ENCODE results near the gene ZNF578.
"Not testable (repeated sequence)": the region's sequence is repeated elsewhere in the genome, so short reads cannot be mapped to it uniquely, and the experiment has no call there.

The ZNF578 gene

DNA sequence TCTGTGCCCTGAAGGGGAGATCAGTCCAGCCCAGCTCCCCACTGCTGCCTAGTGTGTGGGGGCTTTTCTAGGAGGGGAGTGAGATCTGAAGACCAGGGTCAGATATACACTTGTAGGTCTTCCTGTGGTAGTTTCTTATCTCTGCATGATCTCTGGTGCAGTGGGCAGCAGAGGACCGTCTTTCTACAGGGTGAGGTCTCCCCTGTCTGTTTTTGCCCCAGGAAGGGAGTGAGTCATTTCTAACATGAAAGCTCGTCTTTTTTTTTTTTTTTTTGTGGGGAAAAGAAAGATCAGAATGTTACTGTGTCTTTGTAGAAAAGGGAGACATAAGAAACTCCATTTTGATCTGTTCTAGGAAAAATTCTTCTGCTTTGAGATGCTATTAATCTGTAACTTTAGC is 65.3 kb downstream of the ZNF578 start:
- DNase-seq = no peak

DNA sequence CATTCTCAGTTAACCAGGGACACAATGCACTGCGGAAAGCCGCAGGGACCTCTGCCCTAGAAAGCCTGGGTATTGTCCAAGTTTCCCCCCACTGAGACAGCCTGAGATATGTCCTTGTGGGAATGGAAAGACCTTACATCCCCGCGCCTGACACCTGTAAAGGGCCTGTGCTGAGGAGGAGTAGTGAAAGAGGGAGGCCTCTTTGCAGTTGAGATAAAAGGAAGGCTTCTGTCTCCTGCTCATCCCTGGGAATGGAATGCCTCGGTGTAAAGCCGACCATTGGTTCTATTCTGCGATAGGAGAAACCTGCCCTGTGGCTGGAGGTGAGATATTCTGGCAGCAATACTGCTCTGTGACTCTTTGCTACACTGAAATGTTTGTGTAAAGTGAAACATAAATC is 65.8 kb downstream of the ZNF578 start:
- not testable (repeated sequence) for DNase-seq

DNA sequence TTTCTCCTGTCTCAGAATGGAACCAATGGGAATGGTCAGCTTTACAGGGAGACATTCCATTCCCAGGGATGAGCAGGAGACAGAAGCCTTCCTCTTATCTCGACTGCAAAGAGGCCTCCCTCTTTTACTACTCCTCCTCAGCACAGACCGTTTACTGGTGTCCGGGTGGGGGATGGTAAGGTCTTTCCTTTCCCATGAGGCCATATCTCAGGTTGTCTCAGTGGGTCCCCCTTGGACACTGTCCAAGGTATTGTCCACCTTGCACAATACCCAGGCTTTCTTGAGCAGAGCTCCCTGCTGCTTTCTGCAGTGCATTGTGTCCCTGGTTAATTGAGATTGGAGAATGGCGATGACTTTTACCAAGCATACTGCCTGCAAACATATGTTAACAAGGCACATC is 66.7 kb downstream of the ZNF578 start:
- DNase-seq = no peak

DNA sequence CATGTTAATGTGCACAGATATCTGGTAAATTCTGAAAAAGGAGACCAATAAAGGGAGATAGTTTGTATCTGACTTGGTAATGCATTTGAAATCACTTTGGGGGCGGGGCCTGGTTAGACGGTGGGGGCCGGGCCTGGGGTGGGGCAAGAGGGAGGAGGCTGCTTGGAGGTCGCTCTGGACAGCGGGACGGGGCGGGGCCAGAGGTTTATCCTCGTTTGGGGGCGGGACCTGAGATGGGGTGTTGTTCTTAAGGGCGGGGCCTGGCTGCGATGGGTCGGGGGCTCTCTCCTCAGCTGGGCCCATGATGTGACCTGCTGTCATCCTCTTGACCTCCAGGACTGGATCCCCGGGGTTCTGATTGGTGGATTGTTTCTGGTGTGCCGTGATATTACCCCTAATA is 69.2 kb downstream of the ZNF578 start:
- no peak for DNase-seq

DNA sequence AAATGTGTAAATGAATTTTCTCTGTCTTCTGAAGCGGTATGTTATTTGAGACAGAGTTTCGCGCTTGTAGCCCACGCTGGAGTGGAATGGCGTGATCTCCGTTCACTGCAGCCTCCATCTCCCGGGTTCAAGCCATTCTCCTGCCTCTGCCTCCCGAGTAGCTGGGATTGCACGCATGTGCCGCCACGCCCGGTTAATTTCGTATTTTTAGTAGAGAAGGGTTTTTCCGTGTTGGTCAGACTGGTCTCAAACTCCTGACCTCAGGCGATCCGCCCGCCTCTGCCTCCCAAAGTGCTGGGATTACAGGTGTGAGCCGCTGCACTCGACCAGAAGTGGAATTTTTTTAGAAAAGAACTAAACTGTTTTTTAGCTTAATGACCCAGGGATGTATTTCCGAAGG is 70.7 kb downstream of the ZNF578 start:
- DNase-seq = no peak

DNA sequence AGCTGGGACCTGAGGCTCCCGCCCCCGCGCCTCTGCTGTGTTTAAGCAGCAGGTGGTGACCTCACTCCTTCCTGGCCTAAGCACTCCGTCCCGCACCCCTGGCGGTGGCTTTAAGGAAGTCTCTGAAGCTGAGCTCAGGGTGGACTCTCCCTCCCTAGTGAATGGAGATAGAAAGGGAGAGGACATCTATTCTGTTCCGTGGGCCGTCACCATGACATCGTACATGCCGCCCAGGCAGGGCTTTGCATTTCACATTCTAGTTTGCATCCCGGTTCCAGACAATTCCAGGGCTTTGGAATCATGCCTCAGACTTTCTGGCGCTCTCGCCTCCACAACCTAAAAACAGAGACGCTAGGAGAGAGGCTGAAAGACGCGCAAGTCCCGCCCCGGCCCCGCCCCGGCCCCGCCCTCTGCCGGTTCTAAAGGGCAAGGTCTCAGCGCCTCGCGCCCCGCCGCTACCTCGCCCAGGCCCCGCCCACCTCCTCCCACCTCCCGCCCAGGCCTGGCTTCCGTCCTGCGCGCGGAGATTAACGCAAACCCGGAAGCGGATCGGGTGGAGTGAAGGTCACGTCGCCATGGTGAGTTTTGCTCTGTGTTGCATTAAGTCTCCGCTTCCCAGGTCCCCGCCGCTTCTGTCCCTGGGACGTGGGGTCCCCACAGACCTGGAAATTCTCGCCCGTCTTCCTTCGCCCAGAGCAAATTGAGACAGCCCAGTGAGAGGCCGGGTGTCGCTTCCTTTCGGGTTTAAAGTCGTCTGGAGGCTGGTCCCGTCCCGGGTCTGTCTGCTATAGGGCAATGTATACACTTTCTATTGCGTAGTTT is 74.0 kb downstream of the ZNF578 start, which contains the start of gene ZNF808:
ZNF808 (plus strand) TSS at position 535 of the 822 bp plus-strand sequence. CDS start 15,617 bp downstream, outside the sequence.
- DNase-seq = peak; percentile 99

DNA sequence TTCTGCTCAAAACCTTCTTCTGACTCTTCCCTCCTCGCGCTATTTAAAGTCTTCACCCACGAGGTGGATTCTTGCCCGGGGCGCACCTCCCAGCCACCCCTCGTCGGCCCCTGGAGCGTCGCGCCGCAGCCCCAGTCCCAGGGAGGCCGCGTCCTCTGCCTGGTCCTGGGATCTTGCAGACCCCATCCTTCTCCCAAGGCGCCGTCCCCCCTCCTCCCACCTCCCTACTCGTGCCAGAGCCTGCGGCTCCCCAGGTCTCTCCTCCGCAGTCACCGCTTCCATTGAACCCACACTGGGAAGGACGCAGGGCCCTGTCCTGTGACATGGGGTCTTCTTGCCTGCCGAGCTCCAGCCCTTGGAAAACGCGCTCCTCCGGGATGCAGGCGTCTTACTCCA is 74.6 kb downstream of the ZNF578 start:
- no peak for DNase-seq

DNA sequence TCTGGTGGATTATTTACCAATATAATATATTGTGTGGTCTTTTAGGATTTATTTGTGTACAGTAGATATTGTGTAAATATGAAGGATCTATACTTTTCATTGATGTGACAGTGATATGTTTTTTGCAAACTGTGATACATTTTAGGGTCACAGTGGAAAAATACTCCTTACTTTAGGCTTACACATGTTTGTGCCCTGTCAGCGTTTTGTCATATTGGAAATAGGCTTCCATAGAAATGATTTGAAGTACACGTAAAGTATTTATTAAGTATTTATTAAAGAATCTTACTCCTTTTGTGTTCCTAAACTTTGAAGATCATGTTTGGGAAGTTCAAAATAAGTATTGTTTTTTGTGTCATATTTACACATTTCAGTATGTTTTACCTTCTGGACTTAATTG is 79.1 kb downstream of the ZNF578 start:
- DNase-seq = no peak

DNA sequence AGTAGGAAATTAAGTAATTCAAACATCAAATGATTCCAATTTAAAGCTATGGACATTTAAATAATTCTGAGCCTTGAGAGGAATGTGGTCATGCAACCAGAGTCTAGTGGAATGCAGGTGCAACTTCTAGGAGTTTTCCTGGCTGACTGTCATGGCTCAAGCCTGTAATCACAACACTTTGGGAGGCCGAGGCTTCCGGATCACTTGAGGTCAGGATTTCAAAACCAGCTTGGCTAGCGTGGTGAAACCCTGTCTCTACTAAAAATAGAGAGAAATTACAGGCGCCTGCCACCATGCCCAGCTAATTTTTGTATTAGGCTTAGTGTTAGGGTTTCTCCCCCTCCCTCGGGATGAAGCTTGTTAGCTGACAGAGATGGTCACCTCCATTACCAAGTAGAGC is 80.5 kb downstream of the ZNF578 start:
- DNase-seq = no peak

DNA sequence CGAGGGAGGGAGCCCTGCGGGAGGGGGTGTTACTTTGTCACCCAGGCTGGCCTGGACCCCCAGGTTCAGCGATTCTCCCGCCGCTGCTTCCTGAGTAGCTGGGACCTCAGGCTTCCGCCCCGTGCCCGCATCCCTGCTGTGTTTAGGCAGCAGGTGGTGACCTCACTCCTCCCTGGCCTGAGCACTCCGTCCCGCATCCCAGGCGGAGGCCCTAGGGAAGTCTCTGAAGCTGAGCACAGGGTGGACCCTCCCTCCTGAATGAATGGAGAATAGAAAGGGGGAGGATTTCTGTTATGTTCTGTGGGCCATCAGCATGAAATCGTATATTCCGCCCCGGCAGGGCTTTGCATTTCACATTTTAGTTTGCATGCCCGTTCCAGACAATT is 82.0 kb downstream of the ZNF578 start:
- peak; percentile 4 for DNase-seq

DNA sequence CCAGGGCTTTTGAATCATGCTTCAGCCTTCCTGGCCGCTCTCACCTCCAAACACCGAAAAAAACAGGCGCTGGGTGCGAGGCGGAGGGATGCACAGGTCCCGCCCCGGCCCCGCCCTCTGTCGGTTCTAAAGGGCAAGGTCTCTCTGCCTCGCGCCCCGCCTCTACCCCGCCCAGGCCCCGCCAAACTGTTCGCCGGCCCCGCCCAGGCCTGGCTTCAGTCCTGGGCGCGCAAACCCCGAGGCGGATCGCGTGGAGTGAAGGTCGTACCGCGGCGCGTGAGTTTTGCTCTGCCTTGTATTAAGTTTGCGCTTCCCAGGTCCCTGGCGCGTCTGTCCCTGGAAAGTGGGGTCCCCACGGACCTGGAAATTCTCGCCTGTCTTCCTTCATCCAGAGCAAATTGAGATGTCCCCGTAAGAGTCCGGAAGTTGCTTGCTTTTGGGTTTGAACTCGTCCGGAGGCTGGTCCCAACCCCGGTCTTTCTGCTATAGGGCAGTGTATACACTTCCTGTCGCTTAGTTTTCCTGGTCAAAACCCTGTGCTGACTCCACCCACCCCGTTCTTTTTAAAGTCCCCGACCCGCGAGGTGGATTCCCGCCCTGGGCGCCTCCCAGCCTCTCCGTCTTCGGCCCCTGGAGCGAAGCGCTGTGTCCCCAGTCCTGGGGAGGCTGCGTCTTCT is 82.6 kb downstream of the ZNF578 start:
- DNase-seq = peak; percentile 92

DNA sequence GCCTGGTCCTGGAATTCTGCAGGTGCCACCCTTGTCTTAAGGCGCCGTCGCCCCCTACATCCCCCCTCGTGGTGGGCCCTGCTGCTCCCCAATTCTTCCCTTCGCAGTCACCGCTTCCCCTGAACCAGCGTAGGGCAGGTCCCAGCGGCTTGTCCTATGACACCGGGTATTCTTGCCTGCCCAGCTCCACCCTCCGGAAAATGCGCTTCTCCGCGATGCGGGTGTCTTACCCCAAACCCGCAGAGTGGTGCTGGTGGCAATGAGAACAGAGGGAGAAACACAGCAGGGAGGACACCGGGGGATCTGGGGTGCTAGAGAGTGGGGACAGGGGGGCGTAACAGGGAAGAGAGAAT is 83.1 kb downstream of the ZNF578 start:
- no peak for DNase-seq

DNA sequence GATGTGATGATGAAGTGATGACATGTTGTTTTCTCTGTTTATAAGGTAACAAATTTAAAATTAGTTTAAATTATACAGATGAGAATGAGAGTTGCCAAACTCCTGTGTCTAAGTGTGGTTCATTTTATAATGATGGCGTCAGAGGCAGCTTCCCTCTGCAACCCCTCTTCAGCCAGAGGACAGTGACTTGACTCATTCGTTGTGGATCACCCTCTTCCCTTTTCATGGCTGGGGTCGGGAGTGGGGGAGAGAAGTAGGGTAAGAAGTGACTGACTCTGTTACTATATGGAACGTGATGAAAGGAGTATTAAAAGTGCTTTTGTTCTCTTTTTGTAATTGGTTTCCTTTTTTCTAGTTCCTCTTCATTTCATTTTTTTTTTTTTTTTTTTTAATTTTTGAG is 85.5 kb downstream of the ZNF578 start:
- DNase-seq = not testable (repeated sequence)

DNA sequence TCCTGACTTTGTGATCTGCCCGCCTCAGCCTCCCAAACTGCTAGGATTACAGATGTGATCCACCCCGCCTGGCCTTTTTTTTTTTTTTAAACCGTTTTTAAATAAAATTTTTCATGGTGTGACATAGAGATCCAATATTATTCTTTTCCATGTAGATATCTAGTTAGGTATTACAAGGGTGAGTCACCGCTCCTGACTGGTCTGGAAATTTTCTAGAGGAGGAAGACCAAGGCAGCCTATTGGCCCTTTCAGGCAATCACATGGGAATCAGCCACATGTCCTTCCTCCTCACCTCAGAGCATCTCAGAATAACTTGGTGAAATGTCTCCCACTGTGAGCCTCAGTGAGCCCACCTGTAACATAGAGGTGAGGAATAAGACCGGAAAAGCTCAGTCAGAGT is 87.8 kb downstream of the ZNF578 start:
- not testable (repeated sequence) for DNase-seq

DNA sequence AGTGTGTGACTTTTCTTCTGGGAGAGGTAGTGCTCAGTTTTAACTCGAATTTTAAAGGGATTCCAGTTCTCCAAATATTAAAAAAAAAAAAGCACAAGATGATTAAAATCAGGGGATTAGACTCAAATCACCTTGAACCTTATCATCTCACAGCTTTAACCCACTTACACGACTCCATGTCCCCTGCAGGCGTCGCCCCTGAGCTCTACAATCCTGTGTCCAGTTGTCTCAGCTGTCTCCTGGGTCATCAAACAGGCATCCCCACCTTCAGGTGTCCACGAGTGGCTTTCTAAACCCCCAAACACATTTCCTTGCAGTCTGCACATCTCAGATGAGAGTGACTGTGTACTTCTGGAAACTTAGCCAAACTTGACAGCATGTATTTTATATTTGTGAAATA is 88.3 kb downstream of the ZNF578 start:
- DNase-seq = no peak

DNA sequence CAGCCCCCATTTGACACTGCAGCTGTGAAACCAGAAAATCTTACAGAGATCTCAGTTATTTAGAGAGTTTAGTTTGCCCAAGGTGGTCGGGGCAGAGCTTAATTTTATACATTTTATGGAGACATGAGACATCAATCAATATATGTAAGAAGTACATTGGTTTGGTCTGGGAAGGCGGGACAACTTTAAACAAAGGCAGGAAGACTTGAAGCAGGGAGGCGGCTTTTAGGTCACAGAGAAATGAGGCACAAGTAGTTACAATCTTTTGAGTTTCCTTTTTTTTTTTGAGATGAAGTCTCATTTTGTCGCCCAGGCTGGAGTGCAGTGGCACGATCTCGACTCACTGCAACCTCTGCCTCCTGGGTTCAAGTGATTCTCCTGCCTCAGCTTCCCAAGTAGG is 89.2 kb downstream of the ZNF578 start:
- DNase-seq = not testable (repeated sequence)

DNA sequence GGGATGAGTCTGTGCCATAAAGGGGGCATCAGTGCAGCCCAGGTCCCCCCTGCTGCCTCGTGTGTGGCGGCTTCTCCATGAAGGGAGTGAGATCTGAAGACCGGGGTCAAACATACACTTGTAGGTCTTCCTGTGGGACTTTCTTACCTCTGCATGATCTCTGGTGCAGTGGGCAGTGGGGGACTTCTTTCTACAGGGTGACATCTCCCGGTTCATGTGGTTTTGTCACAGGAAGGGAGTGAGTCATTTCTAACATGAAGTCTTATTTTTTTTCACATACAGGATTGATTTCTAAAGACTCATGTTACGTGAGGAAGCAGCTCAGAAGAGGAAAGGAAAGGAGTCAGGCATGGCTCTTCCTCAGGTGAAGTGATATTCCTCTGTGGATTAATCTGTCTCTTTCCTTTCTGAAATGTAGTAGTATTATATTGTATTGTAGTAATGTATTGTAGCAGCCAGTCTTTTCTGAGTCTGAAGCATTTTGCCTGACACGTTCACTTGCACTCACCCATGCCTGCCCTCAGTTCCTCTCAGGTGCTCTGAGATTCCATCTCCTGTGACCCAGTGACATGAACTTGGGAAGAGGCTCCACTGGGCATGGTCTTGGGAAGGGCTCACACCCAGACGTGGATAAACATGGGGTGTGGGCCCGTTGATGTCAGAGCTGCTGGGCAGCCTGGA is 89.8 kb downstream of the ZNF578 start:
- no peak for DNase-seq

DNA sequence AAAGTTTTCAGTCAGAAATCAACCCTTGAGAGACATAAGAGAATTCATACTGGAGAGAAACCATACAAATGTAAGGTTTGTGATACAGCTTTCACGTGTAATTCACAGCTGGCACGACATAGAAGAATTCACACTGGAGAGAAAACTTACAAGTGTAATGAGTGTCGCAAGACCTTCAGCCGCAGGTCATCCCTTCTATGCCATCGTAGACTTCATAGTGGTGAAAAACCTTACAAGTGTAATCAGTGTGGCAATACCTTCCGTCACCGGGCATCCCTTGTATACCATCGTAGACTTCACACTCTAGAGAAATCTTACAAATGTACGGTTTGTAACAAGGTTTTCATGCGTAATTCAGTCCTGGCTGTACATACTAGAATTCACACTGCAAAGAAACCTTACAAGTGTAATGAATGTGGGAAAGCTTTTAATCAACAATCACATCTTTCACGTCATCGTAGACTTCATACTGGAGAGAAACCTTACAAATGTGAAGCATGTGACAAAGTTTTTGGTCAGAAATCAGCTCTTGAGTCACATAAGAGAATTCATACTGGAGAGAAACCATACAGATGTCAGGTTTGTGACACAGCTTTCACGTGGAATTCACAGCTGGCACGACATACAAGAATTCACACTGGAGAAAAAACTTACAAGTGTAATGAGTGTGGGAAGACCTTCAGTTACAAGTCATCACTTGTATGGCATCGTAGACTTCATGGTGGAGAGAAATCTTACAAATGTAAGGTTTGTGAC is 101.0 kb downstream of the ZNF578 start:
- DNase-seq = no peak

DNA sequence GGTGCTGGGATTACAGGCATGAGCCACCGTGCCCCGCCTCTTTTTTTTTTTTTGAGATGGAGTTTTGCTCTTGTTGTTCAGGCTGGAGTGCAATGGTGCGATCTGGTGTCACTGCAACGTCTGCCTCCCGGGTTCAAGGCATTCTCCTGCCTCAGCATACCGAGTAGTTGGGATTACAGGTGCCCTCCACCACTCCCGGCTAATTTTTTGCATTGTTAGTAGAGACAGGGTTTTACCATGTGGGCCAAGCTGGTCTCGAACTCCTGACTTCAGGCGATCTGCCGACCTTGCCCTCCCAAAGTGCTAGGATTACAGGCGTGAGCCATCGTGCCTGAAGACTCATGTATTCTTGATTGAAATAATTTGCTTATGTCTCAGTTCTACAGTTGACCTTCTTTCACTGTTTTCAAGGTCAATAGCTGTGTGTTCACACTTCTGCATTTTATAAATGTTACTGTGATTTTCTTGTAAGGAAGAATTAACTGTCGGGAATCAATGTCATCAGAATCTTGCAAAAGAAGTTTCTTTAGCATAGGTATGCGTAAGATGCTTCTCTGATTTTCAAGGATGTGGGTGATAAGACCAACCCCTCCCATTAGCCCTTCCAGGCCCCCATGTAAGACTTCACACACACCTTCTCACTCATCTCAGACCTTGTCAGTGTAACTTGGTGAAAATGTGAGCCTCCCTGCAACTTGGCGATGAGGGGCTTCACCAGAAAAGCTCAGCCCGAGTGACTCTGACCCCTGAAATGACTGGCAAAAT is 104.1 kb downstream of the ZNF578 start:
- no peak for DNase-seq

DNA sequence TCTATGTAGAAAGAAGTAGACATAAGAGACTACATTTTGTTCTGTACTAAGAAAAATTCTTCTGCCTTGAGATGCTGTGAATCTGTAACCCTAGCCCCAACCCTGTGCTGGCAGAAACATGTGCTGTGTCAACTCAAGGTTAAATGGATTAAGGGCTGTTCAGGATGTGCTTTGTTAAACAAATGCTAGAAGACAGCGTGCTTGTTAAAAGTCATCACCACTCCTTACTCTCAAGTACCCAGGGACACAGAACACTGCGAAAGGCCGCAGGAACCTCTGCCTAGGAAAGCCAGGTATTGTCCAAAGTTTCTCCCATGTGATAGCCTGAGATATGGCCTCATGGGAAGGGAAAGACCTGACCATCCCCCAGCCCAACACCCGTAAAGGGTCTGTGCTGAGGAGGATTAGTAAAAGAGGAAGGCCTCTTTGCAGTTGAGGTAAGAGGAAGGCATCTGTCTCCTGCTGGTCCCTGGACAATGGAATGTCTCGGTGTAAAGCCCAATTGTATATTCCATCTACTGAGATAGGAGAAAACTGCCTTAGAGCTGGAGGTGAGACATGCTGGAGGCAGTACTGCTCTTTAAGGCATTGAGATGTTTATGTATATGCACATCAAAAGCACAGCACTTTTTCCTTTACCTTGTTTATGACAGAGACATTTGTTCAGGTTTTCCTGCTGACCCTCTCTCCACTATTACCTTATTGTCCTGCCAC is 105.5 kb downstream of the ZNF578 start:
- DNase-seq = not testable (repeated sequence)

DNA sequence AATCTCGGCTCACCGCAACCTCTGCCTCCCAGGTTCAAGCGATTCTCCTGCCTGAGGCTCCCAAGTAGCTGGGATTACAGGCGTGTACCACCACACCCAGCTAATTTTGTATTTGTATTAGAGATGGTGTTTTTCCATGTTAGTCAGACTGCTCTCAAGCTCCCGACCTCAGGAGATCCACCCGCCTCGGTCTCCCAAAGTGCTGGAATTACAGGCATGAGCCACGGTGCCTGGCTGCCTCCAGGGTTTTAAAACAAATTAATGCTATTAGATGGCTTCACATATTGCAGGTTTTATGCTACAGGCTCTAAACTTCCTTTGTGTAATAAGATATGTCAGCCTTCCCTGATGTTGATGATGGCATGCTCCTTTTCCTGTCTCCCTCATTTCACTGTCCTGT is 108.3 kb downstream of the ZNF578 start:
- not testable (repeated sequence) for DNase-seq

All from stimulated activated CD4-positive, alpha-beta T cell treated with anti-CD3 and anti-CD28 coated beads, Interleukin-12 subunit alpha, Interleukin-12 subunit beta, amount 100 ng/mL, for 4 hours (primary cell).